ENCODE results near the gene IL32. TPM values are rescaled to one million over a fixed set of nuclear protein-coding genes. Genes with fewer than 3 reads are reported as not detected.

The IL32 gene
- total RNA-seq, 1 donor from 2014 or later, result 1.4 TPM

GRCh38 chr16:3086596-3087242 lies 21.3 kb downstream of the IL32 start:
- no peaks in the 10 kb centered on the region for H4K20me1 ChIP-seq (ENCODE audit: low read depth)
- DNase-seq (ENCODE audit: low spot score), result no peak
- no peaks in the 10 kb centered on the region for H3K36me3 ChIP-seq
- no peak overlapping the region for H2AFZ ChIP-seq (replicated peaks)
- H3K4me1 ChIP-seq, result peaks cover 6% of the 10 kb centered on the region
- Mint-ChIP-seq H3K4me3 (no peak overlapping the region), H3K27ac (no peak overlapping the region), H3K27me3 (ENCODE audit: insufficient read depth, low read depth) (peaks cover 14% of the 10 kb centered on the region), H3K9me3 (no peaks in the 10 kb centered on the region), H3K36me3 (no peaks in the 10 kb centered on the region), H3K4me1 (peaks cover 26% of the 10 kb centered on the region)
- H3K27me3 ChIP-seq, result no peaks in the 10 kb centered on the region
- no peak overlapping the region for H3K4me2 ChIP-seq
- no peak overlapping the region for H3K9ac ChIP-seq
- TF ChIP-seq EZH2phosphoT487 (IDR thresholded peaks at IDR 0.05) (no peak), EZH2 (IDR thresholded peaks at IDR 0.05) (no peak), CTCF (IDR thresholded peaks at IDR 0.05) (no peak)
- H3K27ac ChIP-seq, result no peak overlapping the region
- no peaks in the 10 kb centered on the region for H3K9me3 ChIP-seq (ENCODE audit: low read depth)
- H3K4me3 ChIP-seq, result no peak overlapping the region
- H3F3A ChIP-seq (ENCODE audit: low read depth), result peaks cover 12% of the 10 kb centered on the region
- H3K79me2 ChIP-seq (ENCODE audit: low read depth), result no peaks in the 10 kb centered on the region

GRCh38 chr16:3087243-3088235 lies 22.1 kb downstream of the IL32 start:
- Histone ChIP-seq H3K27me3 (no peaks in the 10 kb centered on the region), H4K20me1 (ENCODE audit: low read depth) (no peaks in the 10 kb centered on the region), H3K79me2 (ENCODE audit: low read depth) (no peaks in the 10 kb centered on the region), H3K9me3 (ENCODE audit: low read depth) (no peaks in the 10 kb centered on the region), H3F3A (ENCODE audit: low read depth) (peaks cover 12% of the 10 kb centered on the region), H3K4me1 (peaks cover 6% of the 10 kb centered on the region), H3K4me3 (no peak overlapping the region), H2AFZ (replicated peaks) (no peak overlapping the region), H3K36me3 (no peaks in the 10 kb centered on the region), H3K27ac (no peak overlapping the region), H3K4me2 (no peak overlapping the region), H3K9ac (no peak overlapping the region)
- TF ChIP-seq CTCF (IDR thresholded peaks at IDR 0.05), result peak; percentile 56
- no peak for TF ChIP-seq EZH2phosphoT487 (IDR thresholded peaks at IDR 0.05)
- Mint-ChIP-seq H3K9me3 (no peaks in the 10 kb centered on the region), H3K4me3 (peak overlapping the region; percentile 71), H3K4me1 (peaks cover 29% of the 10 kb centered on the region), H3K27ac (peak overlapping the region; percentile 97), H3K27me3 (ENCODE audit: insufficient read depth, low read depth) (peaks cover 12% of the 10 kb centered on the region), H3K36me3 (no peaks in the 10 kb centered on the region)
- peak; percentile 57 for DNase-seq (ENCODE audit: low spot score)

- Histone ChIP-seq H3K4me2 (no peak overlapping the region), H3K4me1 (peaks cover 6% of the 10 kb centered on the region), H3K4me3 (no peak overlapping the region), H3F3A (ENCODE audit: low read depth) (peaks cover 12% of the 10 kb centered on the region), H3K9ac (no peak overlapping the region), H3K36me3 (no peaks in the 10 kb centered on the region), H2AFZ (replicated peaks) (no peak overlapping the region), H3K9me3 (ENCODE audit: low read depth) (no peaks in the 10 kb centered on the region), H3K27ac (no peak overlapping the region), H4K20me1 (ENCODE audit: low read depth) (no peaks in the 10 kb centered on the region), H3K27me3 (no peaks in the 10 kb centered on the region), H3K79me2 (ENCODE audit: low read depth) (no peaks in the 10 kb centered on the region)
- TF ChIP-seq EZH2phosphoT487 (IDR thresholded peaks at IDR 0.05), result no peak
- no peak for TF ChIP-seq EZH2 (IDR thresholded peaks at IDR 0.05)
- no peak for TF ChIP-seq CTCF (IDR thresholded peaks at IDR 0.05)
- peaks cover 12% of the 10 kb centered on the region for H3K27me3 Mint-ChIP-seq (ENCODE audit: insufficient read depth, low read depth)
- H3K36me3 Mint-ChIP-seq, result no peaks in the 10 kb centered on the region
- peak overlapping the region; percentile 97 for H3K27ac Mint-ChIP-seq
- H3K4me1 Mint-ChIP-seq, result peaks cover 32% of the 10 kb centered on the region
- no peaks in the 10 kb centered on the region for H3K9me3 Mint-ChIP-seq
- no peak for DNase-seq (ENCODE audit: low spot score)
- H3K4me3 Mint-ChIP-seq, result no peak overlapping the region
Measured at GRCh38 chr16:3088450-3088849, 23.0 kb downstream of the IL32 start.

Measured in neural progenitor cell (in vitro differentiated cells).